Endothelial cell (in vitro differentiated cells): ENCODE results near the gene PTPN14. TPM values are rescaled to one million over a fixed set of nuclear protein-coding genes. Genes with fewer than 3 reads are reported as not detected.
"Not testable (repeated sequence)": the region's sequence is repeated elsewhere in the genome, so short reads cannot be mapped to it uniquely, and the experiment has no call there.

Experiments
- DNase-seq: peaks from one replicate; pipeline ENCODE4 v3.0.0; 2021; ENCODE audit warnings: low spot score
- H3K27ac Mint-ChIP-seq: one replicate; pipeline ENCODE4 v1.8.0; 2021; ENCODE audit warnings: mixed read lengths, inconsistent platforms; ENCODE audit not compliant: unreplicated experiment
- H3K27me3 Mint-ChIP-seq: one replicate; pipeline ENCODE4 v1.8.0; 2021; ENCODE audit warnings: mild to moderate bottlenecking, moderate library complexity, mixed read lengths, inconsistent platforms; ENCODE audit not compliant: unreplicated experiment
- H3K36me3 Mint-ChIP-seq: one replicate; pipeline ENCODE4 v1.8.0; 2021; ENCODE audit warnings: mild to moderate bottlenecking, low read depth, mixed read lengths, inconsistent platforms; ENCODE audit not compliant: unreplicated experiment
- H3K4me1 Mint-ChIP-seq: one replicate; pipeline ENCODE4 v1.8.0; 2021; ENCODE audit warnings: mild to moderate bottlenecking, mixed read lengths, inconsistent platforms; ENCODE audit not compliant: unreplicated experiment
- H3K4me3 Mint-ChIP-seq: one replicate; pipeline ENCODE4 v1.8.0; 2021; ENCODE audit warnings: mild to moderate bottlenecking, mixed read lengths, inconsistent platforms; ENCODE audit not compliant: unreplicated experiment
- H3K9me3 Mint-ChIP-seq: one replicate; pipeline ENCODE4 v1.8.0; 2021; ENCODE audit warnings: mixed read lengths, inconsistent platforms; ENCODE audit not compliant: unreplicated experiment
- total RNA-seq: library from RNA; stranded (reverse); fragmentation: NEBNext Ultra II Directional; extraction: Animal tissue kit (Norgen Biotek cat#: 25700); gene quantifications from one replicate; pipeline ENCODE4 v1.2.1, GENCODE V29; 2021; ENCODE audit not compliant: unreplicated experiment
- TF ChIP-seq, protein P1 (sequence below): fragments of 200-600 bp; sonication (generic); IDR thresholded peaks from one replicate; pipeline ENCODE4 v1.5.0; 2021; ENCODE audit warnings: antibody characterized with exemption; ENCODE audit not compliant: unreplicated experiment

PTPN14 gene
- total RNA-seq, 1 donor from 2014 or later, result 46.3 TPM

DNA sequence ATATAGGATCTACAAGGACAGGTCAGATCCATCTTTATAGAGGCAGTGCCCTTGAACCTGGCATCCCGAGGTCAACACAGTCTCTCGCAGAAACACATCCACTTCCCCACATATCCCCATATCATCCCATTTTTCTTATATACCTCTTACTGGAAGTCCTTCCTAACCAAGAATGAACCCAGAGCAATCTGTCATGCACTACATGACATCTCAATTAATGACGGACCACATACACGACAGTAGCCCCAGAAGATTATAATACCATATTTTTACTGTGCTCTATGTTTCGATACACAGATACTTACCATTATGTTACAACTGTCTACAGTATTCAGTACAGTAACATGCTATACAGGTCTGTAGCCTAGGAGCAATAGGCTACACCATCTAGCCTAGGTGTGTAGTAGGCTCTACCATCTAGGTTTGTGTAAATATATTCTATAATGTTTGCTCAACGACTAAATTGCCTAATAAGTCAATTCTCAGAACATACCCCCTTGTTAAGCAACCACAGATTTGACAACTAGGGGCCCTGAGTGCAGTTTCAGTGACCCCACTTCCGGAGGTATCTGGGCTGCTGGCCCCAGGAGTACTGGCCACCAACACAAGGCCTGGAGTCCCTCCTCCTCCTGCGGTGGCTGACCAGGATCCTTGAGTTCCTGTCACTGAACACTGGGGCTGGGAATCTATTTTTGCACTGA lies 28.1 kb downstream of the PTPN14 start:
- H3K27me3 Mint-ChIP-seq, result no peaks in the 10 kb centered on the region
- H3K36me3 Mint-ChIP-seq, result no peaks in the 10 kb centered on the region
- peaks cover 13% of the 10 kb centered on the region for H3K4me1 Mint-ChIP-seq
- H3K9me3 Mint-ChIP-seq, result no peaks in the 10 kb centered on the region
- no peak overlapping the region for H3K4me3 Mint-ChIP-seq
- TF ChIP-seq, protein P1, sequence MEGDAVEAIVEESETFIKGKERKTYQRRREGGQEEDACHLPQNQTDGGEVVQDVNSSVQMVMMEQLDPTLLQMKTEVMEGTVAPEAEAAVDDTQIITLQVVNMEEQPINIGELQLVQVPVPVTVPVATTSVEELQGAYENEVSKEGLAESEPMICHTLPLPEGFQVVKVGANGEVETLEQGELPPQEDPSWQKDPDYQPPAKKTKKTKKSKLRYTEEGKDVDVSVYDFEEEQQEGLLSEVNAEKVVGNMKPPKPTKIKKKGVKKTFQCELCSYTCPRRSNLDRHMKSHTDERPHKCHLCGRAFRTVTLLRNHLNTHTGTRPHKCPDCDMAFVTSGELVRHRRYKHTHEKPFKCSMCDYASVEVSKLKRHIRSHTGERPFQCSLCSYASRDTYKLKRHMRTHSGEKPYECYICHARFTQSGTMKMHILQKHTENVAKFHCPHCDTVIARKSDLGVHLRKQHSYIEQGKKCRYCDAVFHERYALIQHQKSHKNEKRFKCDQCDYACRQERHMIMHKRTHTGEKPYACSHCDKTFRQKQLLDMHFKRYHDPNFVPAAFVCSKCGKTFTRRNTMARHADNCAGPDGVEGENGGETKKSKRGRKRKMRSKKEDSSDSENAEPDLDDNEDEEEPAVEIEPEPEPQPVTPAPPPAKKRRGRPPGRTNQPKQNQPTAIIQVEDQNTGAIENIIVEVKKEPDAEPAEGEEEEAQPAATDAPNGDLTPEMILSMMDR, result no peak
- no peak overlapping the region for H3K27ac Mint-ChIP-seq
- DNase-seq, result no peak

DNA sequence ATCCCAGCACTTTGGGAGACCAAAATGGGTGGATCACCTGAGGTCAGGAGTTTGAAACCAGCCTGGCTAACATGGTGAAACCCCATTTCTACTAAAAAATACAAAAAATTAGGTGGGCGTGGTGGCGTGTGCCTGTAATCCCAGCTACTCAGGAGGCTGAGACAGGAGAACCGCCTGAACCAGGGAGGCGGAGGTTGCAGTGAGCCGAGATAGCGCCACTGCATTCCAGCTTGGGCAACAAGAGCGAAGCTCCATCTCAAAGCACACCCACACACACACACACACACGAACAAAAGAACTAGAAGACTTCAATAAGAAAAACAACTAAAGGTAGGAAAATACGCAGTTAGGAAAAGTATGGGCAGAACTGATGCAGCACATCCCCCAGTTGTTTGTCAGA lies 29.9 kb downstream of the PTPN14 start:
- not testable (repeated sequence) for H3K4me3 Mint-ChIP-seq, H3K27me3 Mint-ChIP-seq, H3K9me3 Mint-ChIP-seq, H3K27ac Mint-ChIP-seq, DNase-seq, H3K36me3 Mint-ChIP-seq
- peaks cover 18% of the 10 kb centered on the region for H3K4me1 Mint-ChIP-seq

GRCh38 chr1:214520544-214521165 lies 30.7 kb downstream of the PTPN14 start:
- no peaks in the 10 kb centered on the region for H3K9me3 Mint-ChIP-seq
- H3K4me3 Mint-ChIP-seq, result no peak overlapping the region
- no peaks in the 10 kb centered on the region for H3K36me3 Mint-ChIP-seq
- DNase-seq, result no peak
- TF ChIP-seq, protein P1, result no peak
- no peak overlapping the region for H3K27ac Mint-ChIP-seq
- H3K27me3 Mint-ChIP-seq, result peaks cover 5% of the 10 kb centered on the region
- peaks cover 24% of the 10 kb centered on the region for H3K4me1 Mint-ChIP-seq

- Mint-ChIP-seq H3K36me3 (no peaks in the 10 kb centered on the region), H3K4me1 (peaks cover 20% of the 10 kb centered on the region), H3K27me3 (peaks cover 6% of the 10 kb centered on the region), H3K9me3 (no peaks in the 10 kb centered on the region), H3K27ac (no peak overlapping the region), H3K4me3 (no peak overlapping the region)
- no peak for DNase-seq
- TF ChIP-seq, protein P1, result no peak
Observed at GRCh38 chr1:214518361-214518760, 33.0 kb downstream of the PTPN14 start.

DNA sequence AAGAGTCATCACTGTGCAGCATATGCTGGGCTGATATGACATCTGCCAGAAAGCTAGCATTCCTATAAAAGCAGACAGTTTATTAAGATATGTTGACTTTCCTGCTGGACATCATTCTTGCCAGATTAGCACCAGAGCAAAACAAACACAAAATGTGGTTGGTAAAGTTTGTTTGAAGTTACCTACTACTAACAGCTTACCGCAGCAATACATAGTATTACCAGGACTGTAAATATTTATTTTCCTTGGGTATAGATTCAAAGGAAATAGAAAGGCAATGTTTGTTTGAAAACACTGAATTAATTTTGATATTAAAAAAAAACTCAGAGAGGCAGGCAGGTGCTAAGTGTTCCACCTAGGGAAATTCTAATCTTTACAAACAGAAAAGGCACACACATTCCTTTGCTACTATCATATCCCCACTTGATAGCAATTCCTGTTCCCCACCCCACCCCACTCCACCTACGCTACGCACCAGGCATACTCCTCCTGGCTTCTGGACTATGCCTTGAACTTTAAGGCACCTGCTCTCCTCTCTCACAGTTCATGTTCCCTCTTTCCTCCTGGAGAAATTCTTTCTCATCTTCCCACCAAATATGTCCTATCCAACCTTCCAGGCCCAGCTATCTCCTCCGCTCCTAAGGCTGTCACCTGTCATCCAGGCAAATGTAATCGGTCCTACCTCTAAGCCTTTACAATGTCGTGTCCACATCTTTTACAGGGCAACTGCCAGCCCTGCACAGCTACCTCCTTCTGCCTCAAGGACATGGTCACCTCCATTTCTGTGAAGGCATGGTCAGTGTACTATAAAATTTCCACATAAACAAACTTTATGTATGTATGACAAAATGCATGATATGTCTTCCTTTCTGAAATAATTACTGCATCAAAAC lies 34.7 kb downstream of the PTPN14 start:
- TF ChIP-seq, protein P1, result no peak
- peaks cover 27% of the 10 kb centered on the region for H3K4me1 Mint-ChIP-seq
- no peaks in the 10 kb centered on the region for H3K9me3 Mint-ChIP-seq
- DNase-seq, result no peak
- H3K27me3 Mint-ChIP-seq, result peaks cover 6% of the 10 kb centered on the region
- H3K27ac Mint-ChIP-seq, result no peak overlapping the region
- no peak overlapping the region for H3K4me3 Mint-ChIP-seq
- peaks cover 6% of the 10 kb centered on the region for H3K36me3 Mint-ChIP-seq
